Esophagus (tissue), 2 donors: Measurements from ENCODE around the gene CPEB1. TPM values are rescaled to one million over a fixed set of nuclear protein-coding genes. Genes with fewer than 3 reads are reported as not detected.
"Not testable (repeated sequence)": the region's sequence is repeated elsewhere in the genome, so short reads cannot be mapped to it uniquely, and the experiment has no call there.

ENCODE experiments used
- H3K27ac ChIP-seq, 2 donors: one replicate each; pipeline ENCODE4 v1.5.1; 2013; ENCODE audit warnings: low read depth in 2 of 2, mild to moderate bottlenecking in 2 of 2, inconsistent platforms in 1 of 2, low read length in 1 of 2, moderate library complexity in 1 of 2
- H3K27me3 ChIP-seq, 2 donors: one replicate each; pipeline ENCODE4 v1.6.1; 2013; ENCODE audit warnings: low read length in 2 of 2, control low read depth in 1 of 2, mild to moderate bottlenecking in 1 of 2; ENCODE audit not compliant: insufficient read depth in 2 of 2, control insufficient read depth in 1 of 2
- H3K36me3 ChIP-seq, 2 donors: one replicate each; pipeline ENCODE4 v1.6.1; 2013; ENCODE audit warnings: low read length in 1 of 2; ENCODE audit not compliant: control insufficient read depth in 2 of 2, insufficient read depth in 2 of 2
- H3K4me1 ChIP-seq, 2 donors: one replicate each; pipeline ENCODE4 v1.6.1; 2013; ENCODE audit warnings: low read length in 1 of 2; ENCODE audit not compliant: control insufficient read depth in 2 of 2, insufficient read depth in 2 of 2
- H3K4me3 ChIP-seq, 2 donors: one replicate each; pipeline ENCODE4 v1.5.1; 2013; ENCODE audit warnings: low read length in 2 of 2, mild to moderate bottlenecking in 2 of 2, low read depth in 1 of 2, moderate library complexity in 1 of 2
- H3K9me3 ChIP-seq, 2 donors: one replicate each; pipeline ENCODE4 v1.6.1; 2013; ENCODE audit warnings: mild to moderate bottlenecking in 2 of 2, low read depth in 1 of 2, low read length in 1 of 2, moderate library complexity in 1 of 2; ENCODE audit not compliant: control insufficient read depth in 2 of 2, insufficient read depth in 1 of 2
- WGBS, 2 donors: extraction: QIAGEN DNeasy Blood & Tissue Kit; methylation state at CpG; one replicate each; pipeline ENCODE4 v1.1.7; 2013; 5-methylcytosine and 5-hydroxymethylcytosine counted together
- polyA plus RNA-seq, 2 donors: library from polyadenylated mRNA; stranded (reverse); fragments of 200-250 nt; gene quantifications; one replicate each; pipeline ENCODE4 v1.2.3, GENCODE V29; 2013
- donor health status: healthy with polysubstance abuse.
- donor health status: Bipolar disorder and iron deficiency.

The CPEB1 gene
- polyA plus RNA-seq, 2 donors = 0.41 to 0.79 TPM

- Histone ChIP-seq H3K27ac (no peak overlapping the region), H3K36me3 (no peaks in the 10 kb centered on the region), H3K4me3 (no peak overlapping the region), H3K4me1 (peaks cover 7 to 10% of the 10 kb centered on the region in 2 donors), H3K9me3 (peaks cover 0 to 4% of the 10 kb centered on the region in 2 donors), H3K27me3 (peaks cover 6 to 10% of the 10 kb centered on the region in 2 donors)
Observed at GRCh38 chr15:82650046-82650670, 3.0 kb upstream of the CPEB1 start.

DNA sequence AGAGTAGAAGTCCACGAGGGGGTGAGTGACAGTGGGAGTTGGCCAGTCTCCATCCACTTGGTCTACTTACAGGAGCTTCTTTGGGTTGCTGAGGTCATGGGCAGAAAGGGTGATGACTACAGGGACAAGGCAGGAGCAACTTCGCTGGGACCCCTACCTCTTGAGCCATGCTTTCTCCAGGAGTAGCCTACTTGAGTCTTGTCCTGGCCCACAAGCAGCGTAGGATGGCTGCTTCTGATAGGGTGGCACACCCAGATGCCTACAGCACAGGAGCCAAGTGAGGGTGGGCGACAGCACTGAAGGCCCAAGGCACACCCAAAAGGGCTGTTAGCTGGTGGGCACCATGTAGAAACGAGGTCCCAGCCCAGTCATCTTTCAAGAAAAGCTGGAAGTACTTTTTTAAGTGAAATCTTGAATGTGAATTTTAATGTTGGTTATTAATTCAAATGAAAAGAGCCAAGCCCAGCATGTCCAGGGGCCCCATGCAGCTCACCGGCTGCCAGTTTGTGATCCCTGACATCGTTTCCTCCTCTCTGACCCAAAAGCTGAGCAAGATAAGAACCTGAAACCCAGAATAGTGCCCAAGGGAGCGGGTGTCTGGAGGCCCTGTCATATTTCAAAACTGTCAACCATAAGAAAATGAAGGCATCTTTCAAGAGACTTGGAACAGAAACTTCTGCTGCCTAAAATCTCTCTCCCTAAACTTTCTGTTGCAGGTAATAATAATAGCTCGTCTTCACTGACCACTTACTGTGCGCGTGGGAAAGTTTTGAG is 2.2 kb upstream of the CPEB1 start:
- Histone ChIP-seq H3K27me3 (peaks cover 6 to 10% of the 10 kb centered on the region in 2 donors), H3K4me1 (peaks cover 7 to 10% of the 10 kb centered on the region in 2 donors), H3K4me3 (no peak overlapping the region), H3K27ac (no peak overlapping the region), H3K9me3 (peaks cover 0 to 4% of the 10 kb centered on the region in 2 donors), H3K36me3 (no peaks in the 10 kb centered on the region)
- 73 to 79% methylated on average over 11 of the region's 11 CpGs for WGBS, 2 donors

GRCh38 chr15:82648257-82649103 is 1.3 kb upstream of the CPEB1 start:
- H3K27ac ChIP-seq = no peak overlapping the region
- H3K9me3 ChIP-seq = peaks cover 0 to 4% of the 10 kb centered on the region in 2 donors
- peaks cover 7 to 10% of the 10 kb centered on the region in 2 donors for H3K4me1 ChIP-seq
- H3K4me3 ChIP-seq = peak overlapping the region in 1 of 2 donors; percentile 50
- peaks cover 6 to 12% of the 10 kb centered on the region in 2 donors for H3K27me3 ChIP-seq
- 26% methylated on average over 40 to 41 of the region's 41 CpGs for WGBS, 2 donors
- no peaks in the 10 kb centered on the region for H3K36me3 ChIP-seq

GRCh38 chr15:82647835-82648256 is 683 bp upstream of the CPEB1 start:
- H3K36me3 ChIP-seq = no peaks in the 10 kb centered on the region
- H3K27ac ChIP-seq = no peak overlapping the region
- WGBS, 2 donors = 2 to 3% methylated on average over 22 to 49 of the region's 49 CpGs
- peaks cover 0 to 4% of the 10 kb centered on the region in 2 donors for H3K9me3 ChIP-seq
- peak overlapping the region; percentile 38 to 50 for H3K4me3 ChIP-seq
- peaks cover 6 to 12% of the 10 kb centered on the region in 2 donors for H3K27me3 ChIP-seq
- peaks cover 7 to 10% of the 10 kb centered on the region in 2 donors for H3K4me1 ChIP-seq

GRCh38 chr15:82646250-82647044 is 716 bp downstream of the CPEB1 start:
- no peak overlapping the region for H3K27ac ChIP-seq
- peaks cover 7 to 10% of the 10 kb centered on the region in 2 donors for H3K4me1 ChIP-seq
- peaks cover 6 to 12% of the 10 kb centered on the region in 2 donors for H3K27me3 ChIP-seq
- peaks cover 0 to 4% of the 10 kb centered on the region in 2 donors for H3K9me3 ChIP-seq
- no peaks in the 10 kb centered on the region for H3K36me3 ChIP-seq
- 15 to 20% methylated on average over 49 to 56 of the region's 56 CpGs for WGBS, 2 donors
- H3K4me3 ChIP-seq = peak overlapping the region in 1 of 2 donors; percentile 38

DNA sequence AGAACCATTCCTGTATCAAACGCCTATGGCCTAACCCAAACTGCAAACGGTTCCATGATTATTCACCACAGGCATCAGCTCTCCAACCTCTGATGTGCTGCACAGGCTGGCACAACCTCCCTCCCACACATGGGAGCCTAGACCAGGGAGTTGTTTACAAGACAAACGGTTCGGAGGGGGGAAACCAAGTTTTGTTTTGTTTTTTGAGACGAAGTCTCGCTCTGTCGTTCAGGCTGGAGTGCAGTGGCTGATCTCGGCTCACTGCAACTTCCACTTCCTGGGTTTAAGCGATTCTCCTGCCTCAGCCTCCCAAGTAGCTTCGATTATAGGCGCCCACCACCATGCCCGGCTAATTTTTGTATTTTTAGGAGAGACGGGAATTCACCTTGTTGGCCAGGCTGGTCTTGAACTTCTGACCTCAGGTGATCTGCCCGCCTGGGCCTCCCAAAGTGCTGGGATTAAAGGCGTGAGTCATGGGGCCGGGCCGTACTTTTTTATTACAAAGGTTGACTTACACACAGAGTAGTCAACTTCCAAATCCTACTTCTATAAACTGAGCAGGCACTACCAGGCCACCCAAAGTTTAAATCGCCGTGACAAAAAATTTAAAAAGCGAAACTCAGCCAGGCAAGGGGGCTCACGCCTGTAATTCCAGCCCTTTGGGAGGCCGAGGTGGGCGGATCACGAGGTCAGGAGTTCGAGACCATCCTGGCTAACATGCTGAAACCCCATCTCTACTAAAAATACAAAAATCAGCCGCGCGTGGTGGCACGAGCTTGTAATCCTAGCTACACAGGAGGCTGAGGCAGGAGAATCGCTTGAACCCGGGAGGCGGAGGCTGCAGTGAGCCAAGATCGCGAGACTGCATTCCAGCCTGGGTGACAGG is 2.0 kb downstream of the CPEB1 start:
- not testable (repeated sequence) for H3K4me3 ChIP-seq, H3K9me3 ChIP-seq, H3K27ac ChIP-seq, H3K36me3 ChIP-seq, H3K4me1 ChIP-seq
- 86 to 87% methylated on average over 34 of the region's 34 CpGs for WGBS, 2 donors
- H3K27me3 ChIP-seq = peaks cover 6 to 12% of the 10 kb centered on the region in 2 donors

DNA sequence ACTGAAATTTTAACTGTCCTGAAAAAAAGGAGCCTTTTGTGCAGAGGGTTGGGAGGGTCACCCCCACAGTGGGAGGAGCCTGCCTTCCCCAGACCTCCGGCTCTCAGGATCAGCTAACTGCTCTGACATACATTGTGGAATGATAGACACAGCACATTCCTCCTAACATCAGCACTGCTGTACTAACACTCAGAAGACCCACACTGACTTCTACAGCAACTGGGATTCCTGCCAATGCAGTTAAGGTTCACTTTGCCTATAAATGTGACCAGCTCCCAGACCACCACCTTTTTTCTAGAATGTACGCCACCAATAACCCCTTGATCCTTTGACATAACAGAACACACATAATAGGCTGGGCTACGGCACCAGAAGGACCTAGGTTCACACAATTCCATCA is 3.2 kb downstream of the CPEB1 start:
- 69 to 73% methylated on average over 3 of the region's 3 CpGs for WGBS, 2 donors
- H3K36me3 ChIP-seq = no peaks in the 10 kb centered on the region
- H3K4me3 ChIP-seq = no peak overlapping the region
- H3K27ac ChIP-seq = no peak overlapping the region
- H3K27me3 ChIP-seq = peaks cover 2 to 12% of the 10 kb centered on the region in 2 donors
- peaks cover 0 to 4% of the 10 kb centered on the region in 2 donors for H3K9me3 ChIP-seq
- peaks cover 7 to 10% of the 10 kb centered on the region in 2 donors for H3K4me1 ChIP-seq

DNA sequence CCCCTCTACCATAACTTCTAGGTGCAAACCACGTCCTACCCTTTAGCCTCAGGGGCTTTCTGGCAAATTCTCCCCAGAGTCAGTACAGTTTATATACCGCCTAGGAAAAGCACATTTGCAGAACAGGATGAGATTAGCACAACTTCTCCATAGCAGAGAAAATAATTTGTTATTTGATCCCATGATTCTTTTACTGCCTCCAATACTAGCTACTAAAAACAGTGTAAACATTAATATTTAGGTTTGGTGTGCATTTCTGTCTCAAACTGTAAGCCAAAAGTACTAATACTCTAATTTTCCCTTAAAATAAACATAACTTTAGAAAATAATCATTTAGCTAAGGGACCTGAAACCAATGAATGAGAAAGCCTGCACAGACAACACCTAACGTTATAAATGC is 4.5 kb downstream of the CPEB1 start:
- WGBS, 2 donors = 44 to 51% methylated on average over 3 of the region's 3 CpGs

More for the DNA sequence above, 4.5 kb downstream of the CPEB1 start:
- Histone ChIP-seq H3K27ac (no peak overlapping the region), H3K9me3 (peaks cover 0 to 4% of the 10 kb centered on the region in 2 donors), H3K4me1 (peaks cover 7 to 10% of the 10 kb centered on the region in 2 donors), H3K36me3 (no peaks in the 10 kb centered on the region), H3K27me3 (peaks cover 0 to 12% of the 10 kb centered on the region in 2 donors), H3K4me3 (no peak overlapping the region)
